Activated CD4-positive, alpha-beta T cell treated with anti-CD3 and anti-CD28 coated beads for 48 hours (primary cell): ENCODE results near the gene COL13A1.

ENCODE experiments used
- DNase-seq: peaks from one replicate; pipeline ENCODE4 v3.0.0-alpha.2; 2020

COL13A1 gene

DNA sequence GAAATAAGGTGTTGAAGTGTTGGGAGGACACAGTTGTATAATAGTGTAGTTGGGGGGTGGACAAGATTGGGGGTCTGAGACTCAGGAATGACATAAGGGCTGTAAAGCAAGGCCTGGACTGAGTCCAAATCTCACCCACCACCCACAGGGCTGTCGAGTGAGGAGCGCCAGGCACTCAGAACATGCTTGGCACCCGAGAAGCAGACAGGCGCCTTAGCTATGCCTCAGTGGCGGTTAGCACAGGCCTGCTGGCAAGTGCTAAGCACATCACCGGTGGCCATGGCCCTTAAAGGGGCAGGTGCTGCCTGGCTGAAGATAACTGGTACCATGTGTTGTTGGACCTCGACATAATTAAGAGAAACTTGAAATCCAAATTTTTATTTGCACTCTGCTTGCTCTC, 90.7 kb downstream of the COL13A1 start:
- no peak for DNase-seq

- DNase-seq, result no peak
Observed at GRCh38 chr10:69892816-69893215, 91.1 kb downstream of the COL13A1 start.

GRCh38 chr10:69893271-69893900, 91.7 kb downstream of the COL13A1 start:
- no peak for DNase-seq

GRCh38 chr10:69894156-69894555, 92.5 kb downstream of the COL13A1 start:
- DNase-seq, result no peak

- DNase-seq, result no peak
Observed at GRCh38 chr10:69895759-69896158, 94.1 kb downstream of the COL13A1 start.

DNA sequence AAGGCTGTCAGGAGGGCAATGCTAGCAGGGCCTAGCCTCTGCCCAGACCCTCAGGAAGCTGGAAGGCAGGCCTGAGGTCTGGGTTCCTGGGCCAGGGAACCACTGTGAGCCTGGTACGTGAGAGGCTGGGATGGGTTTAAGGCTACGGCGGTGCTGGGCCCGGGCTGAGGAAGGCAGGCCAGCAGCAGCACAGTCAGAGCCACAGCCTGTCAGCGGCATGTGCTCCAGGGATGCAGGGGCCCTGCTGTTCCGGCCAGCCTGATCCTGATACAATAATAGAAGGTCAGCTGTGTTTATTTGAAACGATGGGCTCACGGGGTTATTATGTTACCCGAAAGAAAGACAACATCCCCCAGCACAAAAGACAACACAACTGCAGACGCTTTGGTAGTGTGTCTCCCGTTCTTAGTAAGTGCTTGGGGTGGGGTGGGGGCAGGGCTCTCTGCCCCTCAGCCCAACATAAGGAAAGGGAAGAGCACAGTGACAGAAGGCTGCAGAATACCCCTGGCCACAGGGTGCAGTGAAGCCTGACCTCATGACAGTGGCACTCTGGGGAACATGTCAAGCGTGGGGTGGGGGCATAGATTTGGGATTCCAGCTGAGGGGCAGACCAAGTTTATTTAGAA, 95.0 kb downstream of the COL13A1 start:
- DNase-seq, result no peak

DNA sequence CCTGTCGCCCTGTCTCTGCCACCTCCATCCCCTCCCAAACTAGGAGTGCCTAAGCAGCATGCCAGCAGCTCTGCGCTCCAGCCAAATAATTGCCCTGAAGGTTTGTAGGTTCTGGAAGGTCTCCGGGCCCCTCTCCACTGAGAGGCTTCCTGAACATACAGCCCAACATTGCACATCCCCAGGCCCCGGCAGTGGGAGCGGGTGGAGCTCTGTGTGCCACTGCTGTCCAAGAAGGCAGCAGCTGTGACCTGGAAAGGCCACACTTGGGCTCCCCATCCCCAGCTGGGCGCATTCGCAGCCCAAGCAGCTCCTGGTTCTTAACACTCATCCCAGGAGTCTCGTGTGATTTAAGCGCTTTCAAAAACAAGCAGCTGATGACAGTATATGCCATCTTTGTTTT, 95.7 kb downstream of the COL13A1 start:
- no peak for DNase-seq

GRCh38 chr10:69897999-69898398, 96.3 kb downstream of the COL13A1 start:
- DNase-seq, result no peak

- DNase-seq, result no peak
Observed at GRCh38 chr10:69898524-69898923, 96.8 kb downstream of the COL13A1 start.

GRCh38 chr10:69898941-69899340, 97.2 kb downstream of the COL13A1 start:
- DNase-seq, result no peak

GRCh38 chr10:69899727-69900595, 98.3 kb downstream of the COL13A1 start:
- DNase-seq, result no peak

DNA sequence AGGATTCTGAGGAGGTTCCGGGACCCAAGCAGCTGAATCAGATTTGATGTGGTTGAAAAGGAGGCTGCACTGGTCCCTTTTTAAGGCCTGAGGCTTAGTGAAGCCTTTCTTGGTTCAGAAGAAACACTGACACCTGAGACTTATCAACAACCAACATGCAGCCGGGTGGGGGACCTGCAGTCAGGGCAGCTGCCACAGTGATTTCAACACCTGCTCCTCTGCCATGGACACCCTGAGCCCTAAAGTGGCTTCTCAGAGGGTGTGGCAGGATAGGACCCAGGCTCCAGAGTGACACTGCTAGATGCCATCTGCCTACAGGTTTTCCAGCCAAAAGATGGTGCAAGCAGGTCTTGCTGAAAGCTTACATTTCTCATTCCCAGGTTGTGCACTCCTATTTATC, 99.3 kb downstream of the COL13A1 start:
- DNase-seq, result no peak

DNA sequence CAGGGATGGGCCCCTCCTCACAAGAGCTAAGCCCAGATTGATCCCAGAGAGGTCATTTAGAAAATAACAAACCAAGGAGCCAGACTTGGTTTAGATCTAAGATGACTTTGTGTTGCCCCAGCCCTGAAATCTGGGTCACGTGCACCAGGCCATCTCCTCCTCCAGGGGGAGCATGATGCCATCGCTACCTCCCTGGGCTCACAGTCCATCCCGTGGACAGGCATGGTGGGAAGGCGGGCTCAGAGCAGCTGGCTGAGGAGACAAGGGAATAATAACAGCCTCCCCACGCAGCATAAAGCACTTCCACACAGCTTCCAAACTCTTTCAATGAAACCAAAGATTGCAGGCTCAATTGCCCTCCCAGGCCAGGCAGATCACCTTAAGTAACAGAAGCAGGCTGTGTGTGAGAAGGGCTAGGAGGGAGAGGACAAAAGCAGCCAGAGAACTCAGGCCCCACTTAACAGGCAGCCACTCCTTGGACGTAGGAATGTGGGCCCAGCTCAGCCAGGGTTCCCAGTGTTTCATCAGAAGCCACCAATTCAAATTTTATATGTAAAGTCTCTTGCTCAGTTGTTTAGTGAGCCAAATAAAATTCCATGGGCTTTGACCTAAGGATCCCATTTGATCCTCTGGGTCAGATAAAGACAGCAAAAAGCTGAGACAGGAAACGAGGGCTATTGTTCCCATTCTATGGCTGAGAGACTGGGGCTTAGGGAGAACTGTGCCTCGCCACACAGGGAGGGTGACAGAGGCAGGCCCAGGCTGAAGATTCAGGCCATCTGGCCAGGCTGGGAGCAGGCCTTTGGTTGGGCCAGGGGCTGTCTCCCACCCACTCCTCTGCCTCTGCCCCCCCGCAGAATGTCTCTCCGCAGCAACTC, 100.2 kb downstream of the COL13A1 start:
- DNase-seq, result peak; percentile 52

DNA sequence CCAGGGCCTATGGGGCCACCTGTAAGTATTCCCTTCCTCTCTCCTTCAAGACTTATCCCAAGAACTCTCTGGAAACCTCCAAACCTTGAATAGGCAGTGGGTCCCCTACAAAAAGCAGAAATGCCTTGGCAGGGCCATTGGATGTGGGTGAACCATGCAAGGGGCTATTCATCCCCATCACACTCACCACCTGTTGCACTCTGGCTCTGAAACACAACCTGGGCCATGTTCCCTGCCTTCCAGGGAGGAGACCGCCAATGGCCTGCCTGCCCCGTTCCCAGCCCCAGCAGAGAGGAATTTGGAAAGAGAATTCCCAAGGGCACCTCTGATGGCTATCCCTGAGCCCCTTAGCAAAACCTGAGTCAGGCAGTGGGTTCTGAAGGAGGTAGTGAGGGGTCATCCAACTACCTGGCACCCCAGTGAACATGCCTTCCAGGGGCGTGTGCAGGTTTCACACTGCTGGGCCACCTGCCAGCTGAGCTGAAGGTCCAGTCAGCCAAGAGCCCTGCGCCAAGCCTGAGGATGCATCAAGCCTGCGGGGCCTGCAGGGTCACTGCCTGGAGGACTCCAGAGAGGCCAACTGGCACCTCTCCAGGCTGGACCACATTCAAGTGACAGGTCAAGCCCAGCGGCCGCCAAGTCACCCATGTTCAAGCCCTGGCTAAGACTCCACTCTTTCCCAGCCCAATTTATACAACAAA, 101.3 kb downstream of the COL13A1 start:
- DNase-seq, result no peak

GRCh38 chr10:69904533-69904932, 102.8 kb downstream of the COL13A1 start:
- no peak for DNase-seq

DNA sequence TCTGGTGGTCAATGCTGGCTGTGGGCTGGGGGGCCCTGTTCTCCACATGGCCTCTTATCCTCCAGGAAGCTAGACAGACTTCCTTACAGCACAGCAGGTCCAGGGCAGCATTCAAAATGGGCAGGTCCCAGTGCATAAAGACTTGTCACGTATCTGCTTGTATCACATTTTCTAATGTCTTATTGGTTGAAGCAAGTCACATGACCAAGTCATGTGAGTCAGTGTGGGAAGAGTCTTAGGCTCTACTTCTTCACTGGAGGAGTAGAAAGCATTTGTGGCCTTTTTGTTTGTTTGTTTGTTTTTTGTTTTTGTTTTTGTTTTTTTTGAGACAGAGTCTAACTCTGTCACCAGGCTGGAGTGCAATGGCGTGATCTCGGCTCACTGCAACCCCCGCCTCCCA, 104.7 kb downstream of the COL13A1 start:
- DNase-seq, result no peak

DNA sequence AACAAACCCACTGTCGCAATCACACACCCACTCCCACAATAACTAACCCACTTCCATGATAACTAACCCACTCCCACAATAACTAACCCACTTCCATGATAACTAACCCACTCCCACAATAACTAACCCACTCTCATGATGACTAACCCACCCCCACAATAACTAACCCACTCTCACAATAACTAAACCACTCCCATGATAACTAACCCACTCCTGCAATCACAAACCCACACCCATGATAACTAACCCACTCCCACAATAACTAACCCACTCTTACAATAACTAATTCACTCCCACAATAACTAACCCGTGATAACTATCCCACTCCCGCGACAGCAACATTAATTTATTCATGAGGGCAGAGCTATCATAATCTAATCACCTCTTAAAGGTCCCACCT, 105.8 kb downstream of the COL13A1 start:
- DNase-seq, result no peak

DNA sequence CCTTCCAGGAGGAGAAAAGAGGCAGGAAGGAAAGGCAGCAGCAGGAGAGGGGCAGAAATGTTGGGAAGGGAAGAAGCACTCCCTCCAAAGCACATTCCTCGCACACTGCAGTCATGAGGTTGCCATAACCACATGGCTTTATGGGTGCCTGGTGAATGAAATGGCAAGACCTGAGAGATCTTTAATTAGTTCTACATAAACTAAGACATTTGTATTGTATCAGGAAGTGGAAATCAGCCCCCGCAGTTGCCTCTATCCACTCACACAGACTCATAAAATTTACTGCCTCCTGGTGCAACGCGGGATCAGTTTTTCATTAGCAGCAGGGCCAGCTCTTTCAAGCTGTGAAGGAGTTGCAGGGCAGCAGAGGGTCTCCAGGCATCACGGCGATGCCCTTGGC, 106.4 kb downstream of the COL13A1 start:
- no peak for DNase-seq

DNA sequence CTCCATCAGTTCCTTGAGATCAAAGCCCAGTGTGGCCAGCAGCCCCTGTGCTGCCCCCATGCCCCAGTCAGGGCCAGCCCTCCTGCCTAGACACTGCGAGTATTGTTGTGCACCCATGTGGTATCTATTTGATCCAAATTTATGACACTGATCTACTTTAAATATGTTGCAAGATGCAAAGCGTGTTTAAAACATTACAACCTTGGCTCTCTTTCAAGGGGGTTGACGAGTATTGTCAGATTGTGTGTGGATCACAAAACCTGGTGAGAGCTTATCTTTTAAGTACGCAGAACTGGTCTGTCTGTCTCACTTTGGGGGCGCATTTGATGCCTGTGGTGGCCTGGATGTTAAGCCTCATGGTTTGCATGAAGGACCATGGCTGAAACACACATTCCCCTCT, 108.9 kb downstream of the COL13A1 start:
- no peak for DNase-seq

GRCh38 chr10:69911613-69912528, 110.2 kb downstream of the COL13A1 start:
- no peak for DNase-seq

GRCh38 chr10:69912589-69912988, 110.9 kb downstream of the COL13A1 start:
- DNase-seq, result no peak
